NCI-H2196 (cell line): ENCODE results near the gene BDH1.

Experiments
- DNase-seq: peaks from one replicate; lab custom pipeline; 2025; ENCODE audit not compliant: unreplicated experiment; lab: John Stamatoyannopoulos, UW

The BDH1 gene

GRCh38 chr3:197464794-197465193 is 91.0 kb downstream of the BDH1 start:
- DNase-seq: no peak

- no peak for DNase-seq
These were observed 92.5 kb downstream of the BDH1 start for GRCh38 chr3:197463279-197463678.

- DNase-seq: no peak
These were observed 93.0 kb downstream of the BDH1 start for GRCh38 chr3:197462808-197463207.

- DNase-seq: no peak
These were observed 95.1 kb downstream of the BDH1 start for GRCh38 chr3:197460639-197461038.

- DNase-seq: no peak
These were observed 95.8 kb downstream of the BDH1 start for GRCh38 chr3:197460002-197460401.
